ENCODE results near the gene AHCY.

Gene AHCY

DNA sequence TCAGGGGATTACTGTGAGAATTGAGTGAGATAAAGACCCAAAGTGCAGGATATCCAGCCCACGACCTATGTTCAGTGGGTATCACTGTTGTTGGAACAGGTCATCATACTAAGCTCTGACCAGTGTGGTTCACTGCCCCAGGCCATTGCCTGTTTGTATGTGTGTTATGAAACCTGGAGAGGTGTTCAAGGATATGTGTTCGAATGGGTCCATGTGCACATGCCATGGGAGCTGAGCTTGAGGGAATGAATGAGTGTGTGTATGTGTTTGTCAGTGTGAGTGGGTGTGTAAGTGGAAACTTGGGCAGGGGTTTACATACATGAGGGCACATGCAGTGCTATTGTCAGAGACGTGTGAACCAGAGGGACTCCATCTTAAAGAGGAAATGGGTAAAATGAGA is 17.7 kb upstream of the AHCY start:
- TF ChIP-seq, protein P1, sequence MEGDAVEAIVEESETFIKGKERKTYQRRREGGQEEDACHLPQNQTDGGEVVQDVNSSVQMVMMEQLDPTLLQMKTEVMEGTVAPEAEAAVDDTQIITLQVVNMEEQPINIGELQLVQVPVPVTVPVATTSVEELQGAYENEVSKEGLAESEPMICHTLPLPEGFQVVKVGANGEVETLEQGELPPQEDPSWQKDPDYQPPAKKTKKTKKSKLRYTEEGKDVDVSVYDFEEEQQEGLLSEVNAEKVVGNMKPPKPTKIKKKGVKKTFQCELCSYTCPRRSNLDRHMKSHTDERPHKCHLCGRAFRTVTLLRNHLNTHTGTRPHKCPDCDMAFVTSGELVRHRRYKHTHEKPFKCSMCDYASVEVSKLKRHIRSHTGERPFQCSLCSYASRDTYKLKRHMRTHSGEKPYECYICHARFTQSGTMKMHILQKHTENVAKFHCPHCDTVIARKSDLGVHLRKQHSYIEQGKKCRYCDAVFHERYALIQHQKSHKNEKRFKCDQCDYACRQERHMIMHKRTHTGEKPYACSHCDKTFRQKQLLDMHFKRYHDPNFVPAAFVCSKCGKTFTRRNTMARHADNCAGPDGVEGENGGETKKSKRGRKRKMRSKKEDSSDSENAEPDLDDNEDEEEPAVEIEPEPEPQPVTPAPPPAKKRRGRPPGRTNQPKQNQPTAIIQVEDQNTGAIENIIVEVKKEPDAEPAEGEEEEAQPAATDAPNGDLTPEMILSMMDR (conservative IDR thresholded peaks at IDR 0.05; ENCODE audit: control insufficient read depth, insufficient read depth, low read depth, low read length) = no peak
- no peak for DNase-seq (ENCODE audit: low read depth)
- no peak overlapping the region for H3K4me3 ChIP-seq (ENCODE audit: control insufficient read depth, low read depth, low read length)

DNA sequence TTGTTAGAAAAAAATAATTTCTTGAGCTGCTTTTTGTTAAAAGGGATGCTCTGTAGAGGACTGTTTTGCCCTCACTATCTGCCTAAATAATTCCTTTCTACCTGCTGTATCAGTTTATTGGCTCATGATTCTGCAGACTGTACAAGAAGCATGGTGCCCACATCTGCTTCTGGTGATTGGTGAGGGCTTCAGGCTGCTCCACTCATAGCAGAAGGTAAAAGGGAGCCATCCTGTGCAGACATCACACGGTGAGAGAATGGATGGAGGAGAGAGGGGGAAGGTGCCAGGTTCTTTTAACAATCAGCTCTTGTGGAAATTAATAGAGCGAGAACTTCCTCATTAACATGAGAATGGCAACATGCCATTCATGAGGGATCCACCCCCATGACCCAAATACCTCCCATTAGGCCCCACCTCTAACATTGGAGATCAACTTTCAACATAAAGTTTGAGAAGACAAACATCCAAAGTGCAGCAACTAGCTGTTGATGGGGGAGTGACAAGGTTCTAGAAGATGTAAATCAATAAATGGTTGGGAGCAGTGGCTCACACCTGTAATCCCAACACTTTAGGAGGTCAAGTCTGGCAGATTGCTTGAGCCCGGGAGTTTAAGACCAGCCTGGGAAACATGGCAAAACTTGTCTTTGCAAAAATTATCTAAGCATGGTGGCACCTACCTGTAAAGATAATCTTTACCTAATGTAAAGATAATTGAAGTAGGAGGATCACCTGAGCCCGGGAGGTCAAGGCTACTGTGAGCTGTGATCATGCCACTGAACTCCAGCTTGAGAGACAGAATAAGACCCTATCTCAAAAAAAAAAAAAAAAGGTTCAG is 15.7 kb upstream of the AHCY start:
- DNase-seq (ENCODE audit: low read depth) = no peak
- H3K4me3 ChIP-seq (ENCODE audit: control insufficient read depth, low read depth, low read length) = no peak overlapping the region
- TF ChIP-seq, protein P1 (conservative IDR thresholded peaks at IDR 0.05; ENCODE audit: control insufficient read depth, insufficient read depth, low read depth, low read length) = no peak

DNA sequence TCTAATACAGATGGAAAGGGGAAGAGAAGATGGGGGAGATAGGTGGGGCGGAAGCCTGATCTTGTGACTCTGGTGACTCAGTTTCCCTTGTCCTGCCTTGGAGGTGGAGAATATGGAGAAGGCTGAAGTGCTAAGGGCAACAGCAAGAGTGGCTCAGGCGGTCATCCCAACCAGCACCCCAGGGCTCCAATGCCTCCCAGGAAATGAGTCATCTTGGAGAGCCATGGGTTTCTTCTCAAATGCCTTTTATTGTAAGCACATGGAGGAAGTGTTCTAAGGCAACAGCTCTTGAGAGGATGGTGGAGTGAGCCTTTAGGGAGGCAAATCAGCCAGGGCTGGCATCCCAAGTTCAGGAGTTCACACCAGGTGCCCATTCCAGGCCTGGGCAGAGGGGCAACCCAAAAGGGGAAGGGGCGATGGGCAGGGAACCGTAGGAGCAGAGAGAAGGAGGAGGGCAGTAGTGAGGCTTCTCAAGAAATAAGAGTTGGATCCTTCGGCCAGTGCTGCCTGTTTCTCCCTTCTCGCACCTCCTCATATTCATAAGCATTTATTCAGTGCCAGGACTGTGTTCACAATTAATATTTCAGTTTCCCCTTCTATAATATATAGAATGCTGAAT is 13.2 kb upstream of the AHCY start:
- DNase-seq (ENCODE audit: low read depth) = peak; percentile 67
- H3K4me3 ChIP-seq (ENCODE audit: control insufficient read depth, low read depth, low read length) = no peak overlapping the region
- TF ChIP-seq, protein P1 (conservative IDR thresholded peaks at IDR 0.05; ENCODE audit: control insufficient read depth, insufficient read depth, low read depth, low read length) = no peak

DNA sequence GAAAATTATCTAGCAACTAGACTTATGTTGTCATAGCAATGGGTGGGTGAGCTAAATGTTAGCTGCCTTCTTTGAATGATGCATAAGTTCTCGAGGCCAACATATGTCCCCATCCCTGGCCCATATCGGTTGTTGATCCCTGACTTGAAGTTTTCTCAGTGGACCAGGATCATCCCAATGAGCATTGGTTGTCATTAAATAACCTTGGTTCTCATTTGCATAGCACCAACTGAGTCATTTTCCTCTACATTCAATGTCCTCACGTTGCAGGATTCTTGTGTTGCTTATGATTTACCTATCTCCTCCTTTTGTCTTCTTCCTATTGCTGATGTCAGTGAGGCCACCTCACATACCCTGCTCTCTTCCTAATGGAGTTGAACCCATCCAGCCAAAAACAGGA is 12.1 kb upstream of the AHCY start:
- DNase-seq (ENCODE audit: low read depth) = no peak
- no peak overlapping the region for H3K4me3 ChIP-seq (ENCODE audit: control insufficient read depth, low read depth, low read length)
- TF ChIP-seq, protein P1 (conservative IDR thresholded peaks at IDR 0.05; ENCODE audit: control insufficient read depth, insufficient read depth, low read depth, low read length) = no peak

DNA sequence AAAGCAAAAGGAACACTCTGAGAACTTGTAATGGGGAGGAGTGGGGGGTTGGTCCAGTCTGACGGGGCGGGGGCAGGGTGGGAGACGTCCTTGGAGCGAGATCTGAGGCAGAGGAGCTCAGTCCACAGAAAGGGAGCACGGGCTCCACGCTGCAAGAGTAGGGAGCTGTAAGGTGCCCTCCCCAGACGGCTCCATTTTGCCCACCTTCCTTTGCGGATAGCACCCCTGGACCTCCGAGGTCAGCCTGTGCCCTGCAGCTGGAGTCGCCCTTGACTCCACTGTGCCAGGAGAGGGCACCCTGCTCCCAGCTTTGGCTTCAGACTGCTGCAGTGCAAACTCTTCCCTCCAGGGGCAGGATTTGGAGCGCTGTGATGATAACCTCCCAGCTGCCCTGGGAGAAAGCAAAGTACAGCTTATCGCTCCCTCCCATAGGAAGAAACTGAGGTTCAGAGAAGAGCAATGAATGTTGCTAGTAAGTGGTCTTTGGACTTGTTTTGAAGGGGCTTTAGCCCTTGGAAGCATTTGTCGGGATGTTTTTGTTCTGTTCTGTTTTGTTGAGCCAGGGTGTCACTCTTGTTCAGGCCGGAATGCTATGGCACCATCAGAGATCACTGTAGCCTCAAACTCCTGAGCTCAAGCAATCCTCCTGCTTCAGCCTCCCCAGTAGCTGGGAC is 9.5 kb upstream of the AHCY start:
- TF ChIP-seq, protein P1 (conservative IDR thresholded peaks at IDR 0.05; ENCODE audit: control insufficient read depth, insufficient read depth, low read depth, low read length) = peak; percentile 100
- DNase-seq (ENCODE audit: low read depth) = peak; percentile 84
- no peak overlapping the region for H3K4me3 ChIP-seq (ENCODE audit: control insufficient read depth, low read depth, low read length)

DNA sequence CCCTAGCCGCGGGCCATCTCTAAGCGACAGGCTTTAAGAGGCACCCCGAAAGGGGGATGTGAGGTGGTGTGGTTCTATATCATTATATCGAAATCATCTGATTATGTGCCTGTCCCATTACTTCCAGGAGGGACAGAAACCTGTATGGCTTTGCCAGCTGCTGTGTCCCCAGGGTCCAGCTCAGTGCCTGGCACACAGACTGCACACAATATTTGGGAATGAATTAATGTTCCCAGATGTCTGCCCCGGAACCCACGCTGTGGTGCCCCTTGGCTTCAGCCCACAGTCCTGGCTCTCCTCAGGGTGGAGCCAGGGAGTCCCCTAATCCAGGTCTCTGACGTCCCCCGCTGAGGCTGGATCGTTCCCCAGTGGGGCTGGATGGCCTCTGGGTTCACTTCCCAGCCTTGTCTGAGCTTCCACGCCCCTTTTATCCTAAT is 8.9 kb upstream of the AHCY start:
- TF ChIP-seq, protein P1 (conservative IDR thresholded peaks at IDR 0.05; ENCODE audit: control insufficient read depth, insufficient read depth, low read depth, low read length) = no peak
- H3K4me3 ChIP-seq (ENCODE audit: control insufficient read depth, low read depth, low read length) = peak overlapping the region; percentile 16

More for the DNA sequence above, 8.9 kb upstream of the AHCY start:
- DNase-seq (ENCODE audit: low read depth) = no peak

All from fibroblast of mammary gland (primary cell).